Pons (tissue), 1 donor: ENCODE results near the gene RAB8A.

Experiments used
- DNase-seq: peaks from one replicate; pipeline ENCODE4 v3.0.0-alpha.2; 2016; ENCODE audit warnings: low spot score

RAB8A gene

DNA sequence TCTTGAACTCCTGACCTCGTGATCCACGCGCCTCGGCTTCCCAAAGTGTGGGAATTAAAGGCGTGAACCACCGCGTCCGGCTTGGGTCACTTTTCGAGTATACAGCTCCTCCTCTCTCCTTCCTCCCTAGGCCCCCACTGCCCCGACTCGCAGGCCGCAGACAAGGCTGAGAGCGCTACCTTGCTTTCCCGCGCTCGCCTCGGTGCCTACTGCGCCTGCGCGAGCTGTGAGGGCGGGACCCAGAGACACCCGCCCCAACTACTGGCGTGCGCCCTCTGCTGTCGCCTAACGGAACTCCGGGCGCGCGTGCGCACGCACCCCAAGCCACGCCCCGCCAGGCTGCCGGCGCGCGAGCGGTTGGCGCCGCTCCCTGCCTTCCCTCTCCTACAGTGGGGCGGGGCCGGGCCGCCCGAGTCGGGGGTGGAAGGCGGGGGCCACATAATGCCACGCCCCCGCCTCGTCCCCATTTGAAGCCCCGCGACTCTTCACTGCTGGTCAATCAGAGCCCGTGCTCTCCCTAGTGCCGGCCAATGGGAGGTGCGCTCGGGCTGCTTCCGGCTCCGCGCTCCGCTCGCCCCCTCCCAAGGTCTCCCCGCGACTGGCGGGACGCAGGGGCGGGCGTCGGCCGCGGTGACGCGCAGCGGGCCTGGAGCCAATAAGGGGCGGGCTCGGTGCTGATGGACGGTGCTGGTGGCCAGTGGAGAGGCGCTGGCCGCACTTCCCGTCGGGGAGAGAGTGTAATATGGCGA lies at the start of gene RAB8A:
RAB8A (plus strand) TSS at position 730 of the 749 bp plus-strand sequence; CDS start at position 743, 13 bp downstream.
- peak; percentile 99 for DNase-seq

DNA sequence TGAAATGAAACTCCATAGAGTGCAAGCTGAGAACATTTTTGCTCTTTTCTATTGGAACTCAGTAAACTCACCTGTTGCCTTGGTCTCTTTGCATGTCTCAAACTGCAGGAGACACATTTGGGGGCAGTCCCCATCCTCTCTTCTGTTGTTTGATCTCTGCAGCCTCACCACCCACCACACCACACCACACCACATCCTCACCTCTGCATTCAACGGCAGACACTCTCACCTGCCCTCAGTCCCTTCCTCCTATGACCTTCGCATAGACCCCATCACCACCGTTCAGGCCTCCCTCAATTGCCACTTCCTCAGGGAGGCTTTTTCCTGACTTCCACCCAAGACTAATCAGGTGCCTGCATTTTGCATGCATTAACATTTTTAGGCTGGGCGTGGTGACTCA lies 49.7 kb upstream of the RAB8A start:
- no peak for DNase-seq

GRCh38 chr19:16062789-16063188 lies 48.9 kb upstream of the RAB8A start:
- DNase-seq = peak; percentile 39

DNA sequence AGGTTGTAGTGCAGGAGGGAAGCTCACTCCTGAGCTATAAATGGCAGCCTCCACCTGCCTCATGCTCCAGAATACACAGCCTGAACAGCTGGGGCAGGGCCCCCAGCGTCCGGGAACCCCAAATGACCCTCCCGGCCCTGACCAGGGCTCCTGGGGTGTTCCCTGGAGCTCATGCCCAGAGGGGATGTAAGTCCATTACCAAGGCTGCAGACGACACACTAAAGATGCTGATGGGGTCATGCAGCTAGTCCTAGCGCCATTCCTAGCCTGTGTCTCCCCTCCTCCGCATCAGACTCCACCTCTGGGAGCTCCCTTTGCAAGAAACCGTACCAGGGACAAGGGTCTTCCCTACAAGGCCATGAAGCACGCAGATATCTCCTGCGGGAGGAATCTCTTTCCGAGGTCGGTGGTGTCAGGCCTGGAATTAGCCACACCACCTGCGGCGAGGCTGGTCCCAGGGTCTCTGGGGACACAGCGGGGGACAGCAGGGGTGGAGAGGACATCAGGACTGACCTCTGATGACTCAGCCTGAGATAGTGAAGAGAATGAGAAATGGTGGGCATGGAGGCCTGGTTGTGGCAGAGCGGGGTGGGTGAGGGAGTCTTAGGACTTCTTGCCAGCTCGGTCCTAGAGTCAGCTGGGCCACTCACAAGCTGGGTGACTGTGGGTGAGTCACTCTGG lies 47.3 kb upstream of the RAB8A start:
- DNase-seq = no peak

- peak; percentile 39 for DNase-seq
These were observed 45.0 kb upstream of the RAB8A start for GRCh38 chr19:16066611-16067104.

GRCh38 chr19:16067205-16067938 lies 44.3 kb upstream of the RAB8A start:
- no peak for DNase-seq

DNA sequence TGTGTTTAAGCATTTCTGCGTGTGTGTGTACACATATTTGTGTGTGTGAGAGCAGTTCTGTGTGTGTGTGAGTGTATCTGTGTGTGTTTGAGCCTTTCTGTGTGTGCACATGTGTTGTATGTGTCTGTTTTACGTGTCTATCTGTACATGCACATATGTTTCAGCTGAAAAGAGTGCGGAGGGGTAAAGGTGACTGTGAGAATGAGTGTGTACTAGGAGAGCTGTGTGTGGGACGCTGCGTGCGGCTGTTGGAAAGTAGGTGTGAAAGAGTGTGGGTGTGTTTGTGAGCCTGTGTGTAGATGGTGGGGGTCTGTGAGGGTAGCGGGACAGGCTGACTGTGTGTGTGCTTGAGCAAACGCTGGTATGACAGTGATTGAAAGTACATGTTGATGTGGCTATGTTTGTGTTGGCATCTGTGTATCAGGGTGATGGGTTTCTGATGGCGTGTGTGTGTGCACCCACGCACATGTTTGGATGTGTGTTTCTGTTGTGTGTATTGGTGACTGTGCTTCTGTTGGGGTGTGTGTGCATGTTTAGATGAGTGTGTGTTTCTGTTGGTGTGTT lies 42.9 kb upstream of the RAB8A start:
- DNase-seq = no peak

DNA sequence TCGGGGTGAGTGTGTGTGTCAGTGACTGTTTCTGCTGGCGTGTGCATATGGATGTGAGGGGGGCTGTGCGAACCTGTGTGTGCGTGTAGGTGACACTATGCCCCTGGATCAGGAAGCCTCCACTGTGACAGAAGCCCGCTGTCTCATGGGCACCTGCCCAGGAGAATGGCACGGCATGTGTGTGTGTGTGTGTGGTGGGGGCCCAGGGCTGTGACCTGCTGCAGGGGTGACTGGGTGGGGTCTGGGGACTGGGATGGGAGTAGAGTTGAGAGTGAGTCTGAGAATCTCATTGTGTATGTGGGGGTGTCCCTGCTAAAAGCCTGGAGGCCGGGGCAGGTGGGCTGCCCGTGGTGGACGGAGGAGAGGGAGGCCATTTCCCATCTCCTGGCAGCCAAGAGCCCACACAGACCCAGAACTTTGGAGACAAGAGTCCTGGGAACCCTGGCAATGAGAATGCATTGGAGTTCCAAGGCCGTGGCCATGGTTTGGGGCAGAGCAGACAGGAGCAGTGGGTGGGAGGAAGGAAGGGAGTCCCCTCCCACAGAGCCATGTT lies 41.8 kb upstream of the RAB8A start:
- no peak for DNase-seq

DNA sequence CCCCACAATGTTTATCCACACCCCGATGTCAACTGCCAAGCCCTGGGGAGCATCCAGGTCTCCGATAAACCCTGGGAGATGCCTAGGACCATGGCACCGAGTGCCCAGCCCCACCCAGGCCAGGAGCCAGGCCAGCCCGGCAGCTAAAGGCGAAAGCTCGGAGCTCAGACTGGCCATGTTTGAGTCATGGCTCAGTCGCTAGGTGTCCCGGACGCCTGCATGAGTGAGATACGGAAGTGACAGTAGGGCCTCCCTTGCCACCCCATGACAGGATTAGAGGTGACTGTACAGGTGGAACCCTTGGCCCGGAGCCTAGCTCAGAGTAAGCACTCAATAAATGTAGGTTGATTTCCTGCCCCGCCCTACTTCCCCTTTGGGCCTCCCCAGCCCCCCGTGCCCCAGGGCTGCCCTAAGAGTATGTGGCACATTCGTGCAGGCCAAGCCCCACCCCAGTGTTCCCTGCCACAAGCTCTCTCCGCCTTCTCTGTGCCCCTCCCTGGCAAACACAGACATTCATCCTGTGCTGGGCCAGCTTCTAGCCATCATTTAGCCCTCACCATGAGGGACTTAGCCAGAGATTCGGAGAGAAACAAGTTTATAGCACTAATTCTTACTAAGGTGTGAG lies 41.2 kb upstream of the RAB8A start:
- DNase-seq = no peak

GRCh38 chr19:16071072-16071691 lies 40.5 kb upstream of the RAB8A start:
- no peak for DNase-seq

- no peak for DNase-seq
These were observed 38.2 kb upstream of the RAB8A start for GRCh38 chr19:16073481-16073880.

- DNase-seq = peak; percentile 83
These were observed 37.7 kb upstream of the RAB8A start for GRCh38 chr19:16073988-16074387.

DNA sequence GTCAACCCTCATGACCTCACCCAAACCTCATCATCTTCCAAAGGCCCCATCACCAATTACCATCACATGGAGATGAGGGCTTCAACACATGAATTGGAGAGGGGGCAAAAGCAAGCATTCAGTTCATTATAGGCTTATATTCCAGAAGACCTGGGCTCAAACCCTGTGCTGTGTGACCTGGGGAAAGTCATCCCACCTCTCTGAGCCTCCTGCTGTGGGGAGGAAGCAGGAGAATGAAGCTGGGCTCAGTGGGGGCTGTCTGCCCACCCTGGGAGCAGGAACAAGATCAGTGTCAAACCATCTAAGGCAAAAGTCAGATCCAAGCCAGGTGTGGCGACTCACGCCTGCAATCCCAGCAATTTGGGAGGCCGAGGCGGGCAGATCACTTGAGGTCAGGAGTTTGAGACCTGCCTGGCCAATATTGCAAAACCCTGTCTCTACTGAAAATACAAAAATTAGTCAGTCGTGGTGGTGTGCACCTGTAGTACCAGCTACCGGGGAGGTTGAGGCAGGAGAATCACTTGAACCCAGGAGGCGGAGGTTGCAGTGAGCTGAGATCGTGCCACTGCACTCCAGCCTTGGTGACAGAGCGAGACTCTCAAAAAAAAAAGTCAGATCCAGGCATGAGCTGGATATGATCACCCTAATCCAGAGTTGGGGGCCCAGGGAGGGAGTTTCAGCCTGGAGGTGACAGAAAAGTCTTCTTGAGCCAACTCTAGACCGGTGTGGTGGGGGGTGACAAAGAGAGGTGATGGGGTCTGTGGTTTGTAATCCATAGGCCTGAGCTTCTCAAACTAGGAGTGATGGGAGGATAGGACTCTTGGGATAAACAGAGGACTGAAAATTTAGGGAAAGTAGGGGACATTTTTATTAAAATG lies 37.0 kb upstream of the RAB8A start:
- no peak for DNase-seq

GRCh38 chr19:16075430-16076153 lies 36.1 kb upstream of the RAB8A start:
- no peak for DNase-seq

- peak; percentile 74 for DNase-seq
These were observed 35.3 kb upstream of the RAB8A start, which contains the start of gene TPM4 for GRCh38 chr19:16076154-16076957. TSS of gene TPM4 (plus strand) at chr19:16076495. CDS start at chr19:16076566, 71 bp downstream.

- DNase-seq = peak; percentile 26
These were observed 34.6 kb upstream of the RAB8A start for GRCh38 chr19:16076958-16077611.

GRCh38 chr19:16077984-16078758 lies 33.5 kb upstream of the RAB8A start:
- peak; percentile 50 for DNase-seq
